ENCODE data around the gene PALMD.

The PALMD gene

DNA sequence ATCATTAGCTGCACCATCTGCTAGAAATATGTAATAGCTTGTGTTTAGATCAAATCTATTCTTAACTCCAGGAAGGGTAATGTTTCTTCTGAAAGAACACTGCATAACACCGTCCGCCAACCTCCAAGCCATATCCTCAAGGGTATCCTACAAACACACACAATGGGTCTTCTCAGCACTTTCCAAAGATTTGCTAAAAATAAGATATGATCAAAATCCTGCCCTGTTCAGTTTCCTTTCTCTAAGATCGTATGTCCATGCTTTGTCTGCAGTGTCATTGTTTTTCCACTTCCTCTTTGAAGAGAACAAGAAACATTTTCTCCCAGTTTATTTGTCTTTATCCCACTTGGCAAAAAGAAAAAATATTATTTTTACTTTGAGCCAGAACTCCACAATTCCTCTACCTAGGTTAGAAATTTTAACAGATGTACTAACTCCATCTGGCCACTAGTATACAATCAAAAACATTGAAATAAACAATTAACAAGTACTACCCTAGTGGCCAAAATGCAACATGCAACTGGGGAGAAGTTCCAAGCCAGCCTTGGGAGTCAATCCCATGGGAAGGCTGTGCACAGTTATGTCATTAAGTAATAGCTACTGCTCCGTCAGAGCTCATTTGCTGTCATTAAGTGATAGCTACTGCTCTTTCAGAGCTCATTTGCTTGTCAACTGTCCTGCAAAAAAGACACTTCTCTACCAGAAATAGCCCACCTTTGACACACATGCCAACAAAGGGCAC lies 82.8 kb downstream of the PALMD start:
- DNase-seq (ENCODE audit: low read depth) = no peak
- no peak overlapping the region for H3K4me3 ChIP-seq (ENCODE audit: low read depth, low read length)

DNA sequence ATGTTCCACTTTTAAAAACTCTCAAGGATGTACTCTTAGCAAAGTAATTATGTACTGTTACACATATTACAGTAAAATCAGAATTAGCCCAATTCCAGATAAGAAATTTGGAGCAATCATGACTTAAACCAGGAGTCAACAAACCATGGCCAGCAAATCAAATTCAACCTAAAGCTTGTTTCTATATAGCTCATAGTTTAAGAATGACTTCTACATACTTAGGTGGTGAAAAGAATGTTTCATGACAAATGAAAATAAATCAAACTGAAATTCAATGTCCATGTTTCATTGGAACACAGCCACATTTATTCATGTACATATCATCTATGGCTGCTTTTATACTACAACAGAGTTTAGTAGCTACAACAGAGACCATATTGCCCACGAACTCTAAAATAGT lies 85.5 kb downstream of the PALMD start:
- no peak overlapping the region for H3K4me3 ChIP-seq (ENCODE audit: low read depth, low read length)
- DNase-seq (ENCODE audit: low read depth) = no peak

- no peak for DNase-seq (ENCODE audit: low read depth)
- H3K4me3 ChIP-seq (ENCODE audit: low read depth, low read length) = no peak overlapping the region
These were observed 89.9 kb downstream of the PALMD start for GRCh38 chr1:99735852-99736251.

DNA sequence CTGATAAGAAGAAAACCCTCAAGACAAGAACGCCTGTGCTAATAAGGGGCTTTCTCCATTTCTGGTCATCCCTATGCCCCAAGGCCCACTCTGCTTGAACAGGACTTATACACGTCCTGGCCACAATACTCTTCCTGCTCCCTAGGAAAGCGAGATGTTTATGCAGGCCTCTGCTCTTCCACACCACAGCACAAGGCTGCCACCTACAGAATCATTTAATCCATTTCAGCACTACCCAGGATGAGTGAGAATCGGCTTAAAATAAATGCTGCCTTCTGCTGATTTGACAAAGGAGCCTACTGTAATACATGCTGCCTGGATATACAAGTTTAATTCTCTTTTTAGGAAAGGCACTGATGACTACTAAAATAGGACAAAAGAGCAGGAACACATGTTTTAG lies 91.1 kb downstream of the PALMD start:
- H3K4me3 ChIP-seq (ENCODE audit: low read depth, low read length) = no peak overlapping the region
- no peak for DNase-seq (ENCODE audit: low read depth)

GRCh38 chr1:99738858-99739465 lies 93.0 kb downstream of the PALMD start:
- no peak overlapping the region for H3K4me3 ChIP-seq (ENCODE audit: low read depth, low read length)
- no peak for DNase-seq (ENCODE audit: low read depth)

- H3K4me3 ChIP-seq (ENCODE audit: low read depth, low read length) = no peak overlapping the region
- no peak for DNase-seq (ENCODE audit: low read depth)
These were observed 94.2 kb downstream of the PALMD start for GRCh38 chr1:99740141-99740540.

Measured in skeletal muscle cell (primary cell).